SK-N-MC (cell line): ENCODE results near the gene OR52I2.
A peak's percentile ranks its signal among the peaks of the same experiment; 100 is the strongest.

Experiments used
- DNase-seq: peaks from one replicate; pipeline ENCODE4 v3.0.0-alpha.2; 2011; ENCODE audit warnings: low read depth, low spot score
- H3K27ac ChIP-seq: fragments of 200-600 bp; sonication (generic); 2 replicates; pipeline ENCODE4 v1.5.1; 2016; ENCODE audit warnings: mixed run types
- H3K36me3 ChIP-seq: fragments of 200-600 bp; sonication (generic); 2 replicates; pipeline ENCODE4 v1.6.1; 2017; ENCODE audit warnings: antibody characterized with exemption, low read length, mixed read lengths; ENCODE audit not compliant: insufficient read depth
- H3K4me3 ChIP-seq: fragments of 200-600 bp; sonication (generic); 2 replicates; pipeline ENCODE4 v1.5.1; 2016
- H3K9ac ChIP-seq: fragments of 200-600 bp; sonication (generic); 2 replicates; pipeline ENCODE4 v1.8.0; 2017; ENCODE audit warnings: mixed run types, mixed read lengths; ENCODE audit not compliant: insufficient read length
- H3K9me3 ChIP-seq: fragments of 200-600 bp; sonication (generic); 2 replicates; pipeline ENCODE4 v1.6.1; 2017; ENCODE audit warnings: low read depth, mild to moderate bottlenecking, antibody characterized with exemption, low read length, moderate library complexity, mixed read lengths
- EZH2 ChIP-seq: fragments of 200-600 bp; sonication (generic); IDR thresholded peaks from one replicate; pipeline ENCODE4 v1.6.1; 2017; ENCODE audit warnings: antibody characterized with exemption
- FOXP2 ChIP-seq: optimal IDR thresholded peaks from 2 replicates; pipeline ENCODE3; 2011; ENCODE audit warnings: mild to moderate bottlenecking, moderate library complexity; ENCODE audit not compliant: insufficient read depth; ENCODE audit errors: extremely low read length, control extremely low read depth
- POLR2AphosphoS5 ChIP-seq: IDR thresholded peaks from 2 replicates; pipeline ENCODE4 v1.6.1; 2012; ENCODE audit warnings: mild to moderate bottlenecking, low read depth, low read length, borderline replicate concordance

OR52I2 gene

GRCh38 chr11:4615856-4616444 is 34.4 kb downstream of the OR52I2 start:
- H3K27ac ChIP-seq, result no peak overlapping the region
- H3K9ac ChIP-seq, result no peak overlapping the region
- no peak overlapping the region for H3K4me3 ChIP-seq
- no peak for DNase-seq
- TF ChIP-seq POLR2AphosphoS5 (no peak), EZH2 (no peak), FOXP2 (no peak)
- no peaks in the 10 kb centered on the region for H3K36me3 ChIP-seq
- no peaks in the 10 kb centered on the region for H3K9me3 ChIP-seq

GRCh38 chr11:4619514-4619913 is 38.0 kb downstream of the OR52I2 start:
- H3K9ac ChIP-seq, result no peak overlapping the region
- DNase-seq, result no peak
- H3K9me3 ChIP-seq, result no peaks in the 10 kb centered on the region
- no peak for TF ChIP-seq FOXP2
- TF ChIP-seq EZH2, result no peak
- TF ChIP-seq POLR2AphosphoS5, result no peak
- H3K36me3 ChIP-seq, result no peaks in the 10 kb centered on the region
- no peak overlapping the region for H3K4me3 ChIP-seq
- no peak overlapping the region for H3K27ac ChIP-seq

GRCh38 chr11:4626207-4627099 is 44.9 kb downstream of the OR52I2 start:
- H3K4me3 ChIP-seq, result no peak overlapping the region
- TF ChIP-seq FOXP2 (no peak), POLR2AphosphoS5 (no peak), EZH2 (no peak)
- no peak overlapping the region for H3K9ac ChIP-seq
- H3K36me3 ChIP-seq, result no peaks in the 10 kb centered on the region
- no peaks in the 10 kb centered on the region for H3K9me3 ChIP-seq
- H3K27ac ChIP-seq, result no peak overlapping the region
- peak; percentile 50 for DNase-seq

- TF ChIP-seq POLR2AphosphoS5, result no peak
- no peak overlapping the region for H3K4me3 ChIP-seq
- H3K9me3 ChIP-seq, result no peaks in the 10 kb centered on the region
- H3K27ac ChIP-seq, result no peak overlapping the region
- H3K36me3 ChIP-seq, result no peaks in the 10 kb centered on the region
- no peak for DNase-seq
- H3K9ac ChIP-seq, result no peak overlapping the region
Measured at GRCh38 chr11:4636136-4636535, 54.6 kb downstream of the OR52I2 start.

- peak; percentile 28 for DNase-seq
- H3K9ac ChIP-seq, result no peak within 1 kb of the TSS
- no peaks in the 10 kb centered on the region for H3K9me3 ChIP-seq
- no peak for TF ChIP-seq POLR2AphosphoS5
- no peak for TF ChIP-seq EZH2
- no peak for TF ChIP-seq FOXP2
- H3K4me3 ChIP-seq, result no peak within 1 kb of the TSS
- H3K27ac ChIP-seq, result no peak within 1 kb of the TSS
- H3K36me3 ChIP-seq, result no peaks in the 10 kb centered on the region
Measured at GRCh38 chr11:4636962-4637661, 55.6 kb downstream of the OR52I2 start, which contains the start of gene OR51D1. TSS of gene OR51D1 (plus strand) at chr11:4637477. CDS start at chr11:4639791, 2,314 bp downstream.

- Histone ChIP-seq H3K9ac (no peak overlapping the region), H3K36me3 (no peaks in the 10 kb centered on the region), H3K27ac (no peak overlapping the region), H3K4me3 (no peak overlapping the region), H3K9me3 (no peaks in the 10 kb centered on the region)
- no peak for DNase-seq
- TF ChIP-seq FOXP2 (no peak), POLR2AphosphoS5 (no peak), EZH2 (no peak)
Measured at GRCh38 chr11:4637662-4638047, 56.1 kb downstream of the OR52I2 start.

GRCh38 chr11:4639931-4640330 is 58.4 kb downstream of the OR52I2 start:
- Histone ChIP-seq H3K36me3 (no peaks in the 10 kb centered on the region), H3K9ac (no peak overlapping the region), H3K4me3 (no peak overlapping the region), H3K9me3 (no peaks in the 10 kb centered on the region), H3K27ac (no peak overlapping the region)
- no peak for TF ChIP-seq EZH2
- TF ChIP-seq POLR2AphosphoS5, result no peak
- no peak for TF ChIP-seq FOXP2
- DNase-seq, result no peak

- H3K36me3 ChIP-seq, result no peaks in the 10 kb centered on the region
- no peaks in the 10 kb centered on the region for H3K9me3 ChIP-seq
- no peak overlapping the region for H3K9ac ChIP-seq
- no peak for DNase-seq
- no peak overlapping the region for H3K27ac ChIP-seq
- no peak overlapping the region for H3K4me3 ChIP-seq
- no peak for TF ChIP-seq POLR2AphosphoS5
- no peak for TF ChIP-seq EZH2
- TF ChIP-seq FOXP2, result no peak
Measured at GRCh38 chr11:4641501-4641900, 60.0 kb downstream of the OR52I2 start.
